Urinary bladder (tissue), 4 donors: Measurements from ENCODE around the gene GPC6. TPM values are rescaled to one million over a fixed set of nuclear protein-coding genes. Genes with fewer than 3 reads are reported as not detected.

ENCODE experiments used
- DNase-seq: peaks from one replicate; pipeline ENCODE4 v3.0.0-alpha.2; 2015; ENCODE audit errors: extremely low spot score
- H3K27ac ChIP-seq: one replicate; pipeline ENCODE4 v1.5.1; 2013; ENCODE audit warnings: low read depth, mild to moderate bottlenecking, moderate library complexity
- H3K36me3 ChIP-seq: one replicate; pipeline ENCODE4 v1.6.1; 2013; ENCODE audit warnings: mild to moderate bottlenecking, moderate library complexity; ENCODE audit not compliant: insufficient read depth
- H3K4me1 ChIP-seq: one replicate; pipeline ENCODE4 v1.6.1; 2013; ENCODE audit warnings: mild to moderate bottlenecking, moderate library complexity; ENCODE audit not compliant: insufficient read depth
- H3K4me3 ChIP-seq: one replicate; pipeline ENCODE4 v1.5.1; 2013; ENCODE audit warnings: low read depth, low read length
- WGBS: extraction: QIAGEN DNeasy Blood & Tissue Kit; methylation state at CpG from one replicate; pipeline ENCODE4 v1.1.7; 2013; 5-methylcytosine and 5-hydroxymethylcytosine counted together
- polyA plus RNA-seq: library from polyadenylated mRNA; stranded (reverse); fragments of 200-250 nt; gene quantifications from one replicate; pipeline ENCODE4 v1.2.3, GENCODE V29; 2013
- total RNA-seq: library from RNA; depleted of rRNA; stranded (reverse); fragments of >200 nt; gene quantifications from one replicate; pipeline ENCODE4 v1.2.3, GENCODE V29; 2014
- donor health status: healthy with polysubstance abuse.
- donor health status: healthy.

Gene GPC6
- total and polyA plus RNA-seq, 2 donors, result 8.8 to 126 TPM

- Histone ChIP-seq H3K4me3 (no peak overlapping the region), H3K36me3 (no peaks in the 10 kb centered on the region), H3K27ac (no peak overlapping the region), H3K4me1 (no peaks in the 10 kb centered on the region)
- DNase-seq, result no peak
- 97% methylated on average over 3 of the region's 3 CpGs for WGBS
Measured at GRCh38 chr13:93818345-93818744, 591.7 kb downstream of the GPC6 start.

- DNase-seq, result no peak
- Histone ChIP-seq H3K4me1 (no peaks in the 10 kb centered on the region), H3K4me3 (no peak overlapping the region), H3K36me3 (no peaks in the 10 kb centered on the region), H3K27ac (no peak overlapping the region)
- WGBS, result 86% methylated on average over 3 of the region's 3 CpGs
Measured at GRCh38 chr13:93819331-93819890, 592.8 kb downstream of the GPC6 start.

GRCh38 chr13:93824286-93824685 lies 597.7 kb downstream of the GPC6 start:
- no peaks in the 10 kb centered on the region for H3K4me1 ChIP-seq
- H3K36me3 ChIP-seq, result no peaks in the 10 kb centered on the region
- 94% methylated on average over 3 of the region's 3 CpGs for WGBS
- no peak overlapping the region for H3K4me3 ChIP-seq
- H3K27ac ChIP-seq, result no peak overlapping the region
- no peak for DNase-seq

- no peaks in the 10 kb centered on the region for H3K36me3 ChIP-seq
- no peaks in the 10 kb centered on the region for H3K4me1 ChIP-seq
- WGBS, result 76% methylated on average over 3 of the region's 3 CpGs
- DNase-seq, result no peak
- no peak overlapping the region for H3K4me3 ChIP-seq
- H3K27ac ChIP-seq, result no peak overlapping the region
Measured at GRCh38 chr13:93834051-93834450, 607.4 kb downstream of the GPC6 start.

- H3K27ac ChIP-seq, result no peak overlapping the region
- H3K4me1 ChIP-seq, result peaks cover 1% of the 10 kb centered on the region
- no peak for DNase-seq
- 65% methylated on average over 3 of the region's 3 CpGs for WGBS
- H3K4me3 ChIP-seq, result no peak overlapping the region
- H3K36me3 ChIP-seq, result no peaks in the 10 kb centered on the region
Measured at GRCh38 chr13:93843082-93843481, 616.5 kb downstream of the GPC6 start.

GRCh38 chr13:93847162-93847561 lies 620.6 kb downstream of the GPC6 start:
- H3K4me3 ChIP-seq, result no peak overlapping the region
- DNase-seq, result no peak
- H3K4me1 ChIP-seq, result peaks cover 1% of the 10 kb centered on the region
- WGBS, result 86% methylated on average over 7 of the region's 7 CpGs
- H3K27ac ChIP-seq, result no peak overlapping the region
- no peaks in the 10 kb centered on the region for H3K36me3 ChIP-seq

- WGBS, result 88% methylated on average over 4 of the region's 4 CpGs
- DNase-seq, result no peak
Measured at GRCh38 chr13:93848247-93848646, 621.6 kb downstream of the GPC6 start.

GRCh38 chr13:93851236-93851635 lies 624.6 kb downstream of the GPC6 start:
- H3K4me3 ChIP-seq, result no peak overlapping the region
- H3K36me3 ChIP-seq, result no peaks in the 10 kb centered on the region
- H3K4me1 ChIP-seq, result no peaks in the 10 kb centered on the region
- WGBS, result 72% methylated on average over 2 of the region's 2 CpGs
- DNase-seq, result no peak
- H3K27ac ChIP-seq, result no peak overlapping the region

More at GRCh38 chr13:93848247-93848646, 621.6 kb downstream of the GPC6 start:
- no peaks in the 10 kb centered on the region for H3K4me1 ChIP-seq
- no peak overlapping the region for H3K4me3 ChIP-seq
- H3K27ac ChIP-seq, result no peak overlapping the region
- H3K36me3 ChIP-seq, result no peaks in the 10 kb centered on the region

- DNase-seq, result no peak
- Histone ChIP-seq H3K36me3 (no peaks in the 10 kb centered on the region), H3K27ac (no peak overlapping the region), H3K4me3 (no peak overlapping the region), H3K4me1 (no peaks in the 10 kb centered on the region)
- 86% methylated on average over 5 of the region's 5 CpGs for WGBS
Measured at GRCh38 chr13:93853912-93854311, 627.3 kb downstream of the GPC6 start.

- Histone ChIP-seq H3K4me1 (no peaks in the 10 kb centered on the region), H3K36me3 (no peaks in the 10 kb centered on the region), H3K4me3 (no peak overlapping the region), H3K27ac (no peak overlapping the region)
- no peak for DNase-seq
Measured at GRCh38 chr13:93857126-93857525, 630.5 kb downstream of the GPC6 start.

GRCh38 chr13:93859716-93860115 lies 633.1 kb downstream of the GPC6 start:
- 88% methylated on average over 2 of the region's 2 CpGs for WGBS
- no peaks in the 10 kb centered on the region for H3K36me3 ChIP-seq
- DNase-seq, result no peak

GRCh38 chr13:93861818-93862217 lies 635.2 kb downstream of the GPC6 start:
- Histone ChIP-seq H3K4me1 (no peaks in the 10 kb centered on the region), H3K27ac (no peak overlapping the region), H3K36me3 (no peaks in the 10 kb centered on the region), H3K4me3 (no peak overlapping the region)
- DNase-seq, result no peak
- 51% methylated on average over 4 of the region's 4 CpGs for WGBS

More at GRCh38 chr13:93859716-93860115, 633.1 kb downstream of the GPC6 start:
- H3K4me1 ChIP-seq, result no peaks in the 10 kb centered on the region
- H3K27ac ChIP-seq, result no peak overlapping the region
- H3K4me3 ChIP-seq, result no peak overlapping the region

- WGBS, result 79% methylated on average over 2 of the region's 2 CpGs
Measured at GRCh38 chr13:93862259-93862658, 635.7 kb downstream of the GPC6 start.

GRCh38 chr13:93865235-93865634 lies 638.6 kb downstream of the GPC6 start:
- DNase-seq, result no peak
- Histone ChIP-seq H3K4me3 (no peak overlapping the region), H3K36me3 (no peaks in the 10 kb centered on the region), H3K27ac (no peak overlapping the region), H3K4me1 (no peaks in the 10 kb centered on the region)
- WGBS, result 71% methylated on average over 3 of the region's 3 CpGs

More at GRCh38 chr13:93862259-93862658, 635.7 kb downstream of the GPC6 start:
- no peak for DNase-seq
- Histone ChIP-seq H3K27ac (no peak overlapping the region), H3K4me3 (no peak overlapping the region), H3K4me1 (no peaks in the 10 kb centered on the region), H3K36me3 (no peaks in the 10 kb centered on the region)

- no peaks in the 10 kb centered on the region for H3K36me3 ChIP-seq
- DNase-seq, result no peak
- WGBS, result 88% methylated on average over 3 of the region's 3 CpGs
- no peaks in the 10 kb centered on the region for H3K4me1 ChIP-seq
- H3K4me3 ChIP-seq, result no peak overlapping the region
- H3K27ac ChIP-seq, result no peak overlapping the region
Measured at GRCh38 chr13:93867481-93867880, 640.9 kb downstream of the GPC6 start.
